Right lung (tissue), 5 donors: ENCODE results near the gene TIMP1. TPM values are rescaled to one million over a fixed set of nuclear protein-coding genes. Genes with fewer than 3 reads are reported as not detected.

ENCODE experiments used
- DNase-seq, 2 donors: peaks; one replicate each; pipeline ENCODE4 v3.0.0-alpha.2; 2013
- polyA plus RNA-seq, 5 donors: library from polyadenylated mRNA; unstranded; fragments of 120-200 nt; gene quantifications; one replicate each; pipeline versions ENCODE4 v1.2.1 to v1.2.3, GENCODE V29; 2013; ENCODE audit warnings: inconsistent platforms in 1 of 5, low replicate concordance in 1 of 5; ENCODE audit not compliant: insufficient read length in 5 of 5, insufficient read depth in 1 of 5

TIMP1 gene
- polyA plus RNA-seq, 5 donors, result 94.3 to 144 (median 120) TPM

GRCh38 chrX:47632666-47633065 lies 50.4 kb downstream of the TIMP1 start:
- no peak for DNase-seq

GRCh38 chrX:47633689-47634590 lies 51.7 kb downstream of the TIMP1 start:
- no peak for DNase-seq

- no peak for DNase-seq
Measured at GRCh38 chrX:47634871-47635575, 52.8 kb downstream of the TIMP1 start.

Other genes with a start within 250 kb of the TIMP1 start
- gene ZNF157, start 211.9 kb upstream of the TIMP1 start, polyA plus RNA-seq, result 1 to 10 TPM in 1 of 5 donors, under 1 TPM in 4; 0.65 to 1.1 (median 0.84) TPM
- gene ZNF41, start 99.2 kb upstream of the TIMP1 start, polyA plus RNA-seq, result 10 to 100 TPM in 4 of 5 donors, 1 to 10 TPM in 1; 9.6 to 15.5 (median 13.7) TPM
- gene ARAF, start 21.2 kb upstream of the TIMP1 start, polyA plus RNA-seq, result 10 to 100 TPM; 38.7 to 60.8 (median 50.0) TPM
- 1 to 10 TPM; 4.8 to 7.6 (median 5.3) TPM for gene SYN1, start 37.4 kb downstream of the TIMP1 start, polyA plus RNA-seq
- 1 to 10 TPM; 3.0 to 7.3 (median 6.1) TPM for gene CFP, start 47.5 kb downstream of the TIMP1 start, polyA plus RNA-seq
- gene ELK1, start 68.1 kb downstream of the TIMP1 start, polyA plus RNA-seq, result 10 to 100 TPM; 23.1 to 29.2 (median 28.4) TPM
- 100 to 1,000 TPM; 118 to 131 (median 125) TPM for gene UXT, start 76.7 kb downstream of the TIMP1 start, polyA plus RNA-seq